Adrenal gland (tissue), 5 donors: ENCODE measurements around the gene ALDH1L1.

ENCODE experiments used
- POLR2A ChIP-seq, 2 donors: fragments of 450-650 bp; IDR thresholded peaks; one replicate each; pipeline ENCODE4 v1.6.1; 2017; ENCODE audit warnings: antibody characterized with exemption in 2 of 2, mild to moderate bottlenecking in 2 of 2, moderate library complexity in 1 of 2
- TF ChIP-seq, protein P1 (sequence below), 6 experiments: fragments of 450-650 bp in 4 of 6; fragments of 200-600 bp in 2 of 6; sonication (generic) in 1 of 6; IDR thresholded peaks; 1 replicate in 5 of 6; 2 replicates in 1 of 6; pipeline versions ENCODE4 v1.5.1 to v1.8.0; 2016 to 2021; ENCODE audit warnings: antibody characterized with exemption in 6 of 6, mild to moderate bottlenecking in 2 of 6, moderate library complexity in 1 of 6
- donor health status: DM: no; HTN: no; CAD: no.

DNA sequence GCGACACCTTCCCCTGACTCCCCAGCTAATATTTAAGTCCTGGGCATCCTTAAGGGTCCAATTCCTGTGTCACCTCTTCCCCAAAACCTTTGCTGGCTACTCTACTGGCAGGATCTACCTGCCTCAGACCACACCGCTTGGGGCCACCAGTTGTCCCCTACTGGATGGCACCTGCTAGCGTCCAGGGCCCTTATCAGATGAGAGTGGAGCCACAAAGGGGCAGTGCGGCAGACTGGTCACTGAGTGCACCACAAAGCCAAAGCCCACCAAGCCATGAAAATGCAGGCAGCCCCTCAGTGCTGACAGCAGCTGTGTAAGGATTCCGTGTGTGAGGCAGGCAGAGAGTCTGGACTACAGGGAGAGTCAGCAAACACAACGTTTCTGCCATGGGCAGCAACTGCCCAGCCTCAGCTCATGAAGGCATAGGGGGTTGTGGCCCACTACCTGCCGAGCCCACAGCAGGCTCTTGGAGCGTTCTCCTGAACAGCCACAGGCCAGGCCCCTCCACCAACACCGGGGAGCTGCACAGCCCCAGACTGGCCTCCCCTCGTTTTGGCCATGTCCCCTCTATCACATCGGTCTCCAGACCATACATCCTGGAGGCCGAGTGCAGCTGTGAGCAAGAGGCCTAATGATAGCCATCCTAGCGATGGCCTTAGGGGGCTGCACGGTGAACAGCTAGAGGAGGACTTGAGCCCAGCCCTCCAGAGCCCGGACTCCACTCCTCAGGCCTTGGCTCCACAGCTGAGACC is 32.3 kb downstream of the ALDH1L1 start:
- TF ChIP-seq, protein P1, sequence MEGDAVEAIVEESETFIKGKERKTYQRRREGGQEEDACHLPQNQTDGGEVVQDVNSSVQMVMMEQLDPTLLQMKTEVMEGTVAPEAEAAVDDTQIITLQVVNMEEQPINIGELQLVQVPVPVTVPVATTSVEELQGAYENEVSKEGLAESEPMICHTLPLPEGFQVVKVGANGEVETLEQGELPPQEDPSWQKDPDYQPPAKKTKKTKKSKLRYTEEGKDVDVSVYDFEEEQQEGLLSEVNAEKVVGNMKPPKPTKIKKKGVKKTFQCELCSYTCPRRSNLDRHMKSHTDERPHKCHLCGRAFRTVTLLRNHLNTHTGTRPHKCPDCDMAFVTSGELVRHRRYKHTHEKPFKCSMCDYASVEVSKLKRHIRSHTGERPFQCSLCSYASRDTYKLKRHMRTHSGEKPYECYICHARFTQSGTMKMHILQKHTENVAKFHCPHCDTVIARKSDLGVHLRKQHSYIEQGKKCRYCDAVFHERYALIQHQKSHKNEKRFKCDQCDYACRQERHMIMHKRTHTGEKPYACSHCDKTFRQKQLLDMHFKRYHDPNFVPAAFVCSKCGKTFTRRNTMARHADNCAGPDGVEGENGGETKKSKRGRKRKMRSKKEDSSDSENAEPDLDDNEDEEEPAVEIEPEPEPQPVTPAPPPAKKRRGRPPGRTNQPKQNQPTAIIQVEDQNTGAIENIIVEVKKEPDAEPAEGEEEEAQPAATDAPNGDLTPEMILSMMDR (IDR thresholded peaks at IDR 0.05) = no peak
- TF ChIP-seq POLR2A (IDR thresholded peaks at IDR 0.05) = no peak
